Activated CD8-positive, alpha-beta memory T cell treated with anti-CD3 and anti-CD28 coated beads, Interleukin-2, amount 50 U/mL, for 24 hours (primary cell): ENCODE results near the gene METTL26.

ENCODE experiments used
- DNase-seq: peaks from one replicate; pipeline ENCODE4 v3.0.0-alpha.2; 2020; ENCODE audit errors: extremely low read depth

Gene METTL26

DNA sequence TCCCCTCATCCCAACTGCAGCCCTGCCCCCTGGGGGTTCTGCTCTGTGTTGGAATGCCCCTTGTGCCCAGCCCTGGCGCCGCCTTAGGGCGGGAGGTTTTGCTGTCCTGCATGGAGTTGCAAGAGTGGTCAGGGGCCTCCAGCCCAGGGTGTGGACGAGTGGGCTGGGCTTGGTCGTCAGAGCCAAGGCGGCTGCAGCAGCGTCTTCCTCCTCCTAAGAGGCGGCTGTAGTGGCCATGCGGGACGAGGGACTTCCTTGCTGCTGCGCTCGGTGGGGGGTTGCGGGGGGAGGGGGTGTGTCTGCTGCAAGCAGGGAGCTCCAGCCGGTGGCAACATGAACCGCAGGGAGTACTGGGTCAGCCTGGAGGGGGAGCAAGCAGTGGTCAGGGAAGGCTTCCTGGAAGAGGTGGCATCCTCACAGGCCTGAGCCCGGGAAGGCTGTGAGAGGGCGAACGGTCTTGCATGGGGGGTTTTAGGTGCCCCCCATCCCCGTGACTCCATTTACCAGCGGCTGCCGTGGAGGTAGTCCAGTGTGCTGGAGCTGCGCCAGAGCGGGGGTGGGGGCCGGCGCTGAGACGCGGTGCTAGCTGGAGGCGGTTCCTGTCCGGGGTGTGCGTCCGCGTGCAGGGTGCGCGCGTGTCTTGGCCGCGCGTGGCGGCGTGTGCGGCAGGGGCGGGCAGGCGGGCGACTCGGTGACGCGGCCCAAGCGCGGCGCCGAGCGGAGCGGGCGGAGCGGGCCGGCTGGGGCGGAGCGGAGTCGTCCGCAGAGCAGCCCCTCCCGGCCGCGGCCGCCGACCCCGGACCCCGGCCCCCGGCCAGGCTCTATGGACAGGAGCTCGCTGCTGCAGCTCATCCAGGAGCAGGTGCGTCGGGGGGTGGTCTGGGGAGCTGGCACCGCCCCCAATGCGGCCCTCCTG lies 39.1 kb upstream of the METTL26 start, which contains the start of gene RHBDL1:
Gene RHBDL1, plus strand, starts transcription at position 704 of the 916 bp plus-strand sequence. Its CDS starts 120 bp downstream, at position 824.
- no peak for DNase-seq

DNA sequence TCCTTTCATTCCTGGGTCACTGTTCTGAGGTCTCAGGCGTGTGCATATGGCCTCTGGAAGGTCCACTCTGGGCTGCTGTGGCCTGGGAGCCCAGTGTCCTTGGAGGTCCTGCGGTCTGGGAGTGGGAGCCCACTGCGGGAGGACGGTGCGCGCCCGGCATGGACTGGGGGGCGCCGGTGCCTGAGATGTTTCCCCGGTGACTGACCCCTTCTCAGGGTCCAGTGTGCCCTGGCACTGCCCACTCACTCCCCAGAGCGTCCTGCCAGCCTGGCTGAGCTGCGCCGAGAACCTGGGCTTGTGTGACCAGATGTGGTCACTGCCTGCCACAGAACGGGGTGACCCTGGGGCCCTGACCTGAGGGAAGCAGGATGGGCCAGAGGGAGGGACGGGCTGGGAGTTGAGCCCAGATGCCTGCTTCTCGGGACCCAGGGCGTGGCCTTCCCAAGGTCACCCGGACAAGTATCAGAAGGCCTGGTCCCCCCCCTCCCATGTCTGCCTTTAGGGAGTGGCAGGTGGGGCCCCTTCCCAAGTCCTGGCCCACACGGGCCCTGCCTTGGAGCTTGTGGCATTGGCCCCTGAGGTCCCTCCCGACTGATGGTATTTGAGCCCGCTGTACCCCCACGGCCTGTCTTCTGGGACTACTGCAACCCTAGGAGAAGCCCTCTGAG lies 38.2 kb upstream of the METTL26 start:
- DNase-seq = no peak

DNA sequence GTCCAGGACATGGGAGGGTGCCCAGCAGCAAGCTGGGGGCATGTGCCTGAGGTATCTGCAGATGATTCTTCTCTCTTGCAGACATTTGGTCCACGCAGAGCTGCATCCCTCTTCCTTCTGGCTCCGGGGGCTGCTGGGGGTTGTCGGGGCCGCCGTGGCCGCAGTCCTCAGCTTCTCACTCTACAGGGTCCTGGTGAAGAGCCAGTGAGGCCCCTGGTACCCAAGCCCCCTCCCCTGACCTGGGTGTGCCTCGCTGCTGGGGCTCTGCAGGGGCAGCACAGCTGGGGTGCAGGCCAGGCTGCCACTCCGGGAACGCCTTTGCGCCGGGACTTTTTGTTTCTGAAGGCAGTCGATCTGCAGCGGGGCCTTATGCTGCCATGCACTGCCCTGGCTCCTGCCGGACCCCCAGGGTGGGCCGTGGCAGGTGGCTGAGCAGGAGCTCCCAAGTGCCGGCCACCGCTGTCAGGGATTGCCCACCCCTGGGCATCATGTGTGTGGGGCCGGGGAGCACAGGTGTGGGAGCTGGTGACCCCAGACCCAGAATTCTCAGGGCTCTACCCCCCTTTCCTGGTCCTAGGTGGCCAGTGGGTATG lies 37.4 kb upstream of the METTL26 start:
- no peak for DNase-seq

DNA sequence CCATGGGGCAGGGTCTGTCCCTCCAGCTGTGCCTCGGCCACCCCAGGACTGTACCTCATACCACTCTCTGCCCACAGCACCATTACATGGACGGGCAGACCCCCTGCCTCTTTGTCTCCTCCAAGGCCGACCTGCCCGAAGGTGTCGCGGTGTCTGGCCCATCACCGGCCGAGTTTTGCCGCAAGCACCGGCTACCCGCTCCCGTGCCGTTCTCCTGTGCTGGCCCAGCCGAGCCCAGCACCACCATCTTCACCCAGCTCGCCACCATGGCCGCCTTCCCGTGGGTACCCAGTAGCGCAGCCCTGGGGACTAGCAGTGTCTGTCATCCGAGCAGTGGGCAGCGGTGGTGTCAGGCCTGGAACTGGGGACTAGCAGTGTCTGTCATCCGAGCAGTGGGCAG lies 36.7 kb upstream of the METTL26 start:
- no peak for DNase-seq

DNA sequence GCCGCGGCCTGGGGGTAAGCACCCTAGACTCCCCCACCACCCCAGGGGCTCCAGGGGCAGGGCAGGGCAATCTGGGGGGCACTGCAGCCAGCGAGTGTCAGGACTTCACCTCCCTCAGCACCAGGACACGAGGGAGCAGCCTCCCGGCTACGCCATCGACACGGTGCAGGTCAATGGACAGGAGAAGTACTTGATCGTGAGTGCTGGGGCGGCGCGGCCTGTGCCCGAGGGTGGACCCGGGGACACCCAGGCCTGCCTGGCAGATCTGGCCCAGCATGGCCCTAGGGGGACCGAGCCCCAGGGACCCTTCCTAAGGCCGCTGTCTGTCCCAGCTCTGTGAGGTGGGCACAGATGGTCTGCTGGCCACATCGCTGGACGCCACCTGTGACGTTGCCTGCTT lies 36.3 kb upstream of the METTL26 start:
- DNase-seq = no peak

DNA sequence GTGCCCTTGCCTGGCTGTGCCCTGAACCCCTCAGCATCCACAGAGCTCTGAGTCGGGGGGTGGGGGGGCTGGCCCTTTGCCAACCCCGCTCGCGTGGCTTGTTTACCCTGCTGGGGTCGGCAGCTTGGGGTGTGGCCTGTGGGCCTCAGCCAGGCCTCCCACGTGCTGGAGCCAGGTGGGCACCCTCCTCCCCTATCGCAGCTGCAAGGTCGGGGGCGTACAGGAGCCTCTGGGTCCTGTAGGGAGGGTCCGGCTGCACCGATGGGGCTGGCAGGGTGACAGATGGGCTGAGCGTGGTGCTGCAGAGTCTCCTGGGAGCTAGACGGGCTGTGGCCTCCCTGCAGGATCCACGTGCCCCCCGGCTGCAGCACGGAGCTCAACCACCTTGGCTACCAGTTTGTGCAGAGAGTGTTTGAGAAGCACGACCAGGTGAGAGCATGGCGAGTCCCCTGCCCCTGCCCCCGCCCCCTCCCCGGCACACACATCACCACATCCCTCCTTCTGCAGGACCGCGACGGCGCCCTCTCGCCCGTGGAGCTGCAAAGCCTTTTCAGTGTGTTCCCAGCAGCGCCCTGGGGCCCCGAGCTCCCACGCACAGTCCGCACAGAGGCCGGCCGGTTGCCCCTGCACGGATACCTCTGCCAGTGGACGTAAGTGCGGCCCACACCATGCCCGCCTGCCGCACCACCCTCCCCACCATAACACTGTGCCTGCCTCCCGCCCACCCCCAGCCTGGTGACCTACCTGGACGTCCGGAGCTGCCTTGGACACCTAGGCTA lies 35.4 kb upstream of the METTL26 start:
- no peak for DNase-seq

DNA sequence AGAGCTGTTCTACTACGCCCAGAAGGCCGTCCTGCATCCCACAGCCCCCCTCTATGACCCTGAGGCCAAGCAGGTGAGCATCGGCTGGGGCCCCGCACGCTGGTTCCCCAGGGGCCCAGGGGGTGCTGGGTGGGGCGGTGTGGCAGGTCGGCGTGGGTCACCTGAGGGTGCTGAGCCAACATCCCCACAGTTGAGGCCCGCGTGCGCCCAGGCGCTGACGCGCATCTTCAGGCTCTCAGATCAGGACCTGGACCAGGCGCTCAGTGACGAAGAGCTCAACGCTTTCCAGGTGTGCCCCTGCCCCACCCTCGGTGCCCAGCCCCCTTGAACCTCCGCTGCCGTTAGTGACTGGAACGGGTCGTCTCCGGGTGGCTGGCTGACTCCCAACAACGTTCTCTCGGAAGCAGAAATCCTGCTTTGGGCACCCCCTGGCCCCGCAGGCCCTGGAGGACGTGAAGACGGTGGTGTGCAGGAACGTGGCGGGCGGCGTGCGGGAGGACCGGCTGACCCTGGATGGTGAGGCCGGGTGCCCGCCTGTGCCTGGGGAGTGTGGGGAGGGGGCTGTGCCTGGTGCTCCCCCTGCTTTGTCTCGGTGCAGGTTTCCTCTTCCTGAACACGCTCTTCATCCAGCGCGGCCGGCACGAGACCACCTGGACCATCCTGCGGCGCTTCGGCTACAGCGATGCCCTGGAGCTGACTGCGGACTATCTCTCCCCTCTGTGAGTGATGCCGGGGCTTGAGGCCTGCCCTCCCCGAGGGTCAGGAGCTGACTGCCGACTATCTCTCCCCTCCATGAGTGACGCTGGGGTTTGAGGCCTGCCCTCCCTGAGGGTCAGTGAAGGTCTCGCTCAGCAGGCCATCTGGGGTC lies 34.6 kb upstream of the METTL26 start:
- no peak for DNase-seq

DNA sequence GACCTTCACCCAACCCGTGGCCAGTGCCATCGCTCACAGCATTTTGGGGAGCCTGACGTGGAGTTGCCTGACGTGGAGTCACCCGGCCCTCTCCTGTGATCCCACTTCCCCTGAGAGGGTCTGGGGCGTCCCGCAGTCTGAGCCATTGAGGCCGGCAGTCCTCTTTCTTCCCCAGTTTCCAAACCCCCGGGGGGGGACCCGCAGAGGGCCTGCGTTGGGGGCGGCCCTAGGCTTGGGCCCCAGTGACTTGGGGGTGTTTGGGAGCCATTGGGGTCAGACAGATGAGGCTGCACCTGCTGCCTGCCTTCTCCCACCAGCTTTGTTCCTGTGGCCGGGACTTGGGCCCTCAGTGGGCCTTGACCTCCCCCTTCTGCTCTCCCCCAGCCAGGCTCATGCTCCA lies 33.6 kb upstream of the METTL26 start:
- DNase-seq = no peak

DNA sequence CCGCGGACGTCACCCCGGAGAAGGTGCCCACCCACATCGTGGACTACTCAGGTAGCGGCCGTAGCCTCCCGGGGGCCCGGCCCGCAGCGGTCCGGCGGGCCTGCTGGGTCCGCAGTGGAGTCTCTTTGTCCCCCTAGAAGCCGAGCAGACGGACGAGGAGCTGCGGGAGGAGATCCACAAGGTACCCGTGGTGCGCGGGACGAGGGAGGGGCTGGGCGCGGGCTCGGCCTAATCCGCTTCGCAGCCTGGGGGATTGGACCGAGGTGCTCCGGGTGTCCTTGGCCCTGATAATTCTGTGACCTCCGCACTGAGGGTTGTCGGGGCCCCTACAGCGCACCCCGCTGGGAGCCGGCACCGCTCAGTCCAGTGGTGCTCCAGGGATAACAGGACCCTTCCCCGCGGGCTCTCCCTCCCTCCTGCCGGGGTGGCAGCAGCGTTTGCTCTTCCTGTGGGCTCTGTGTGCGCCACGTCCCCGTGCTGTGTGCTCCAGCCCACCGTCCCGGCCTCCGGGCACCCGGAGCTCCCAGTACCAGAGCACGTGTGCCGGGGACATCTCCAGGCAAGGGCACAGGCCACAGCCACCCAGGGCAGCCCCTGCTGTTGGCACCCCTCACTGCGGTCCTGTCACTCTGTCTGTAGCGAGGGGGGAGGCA lies 32.5 kb upstream of the METTL26 start:
- no peak for DNase-seq

DNA sequence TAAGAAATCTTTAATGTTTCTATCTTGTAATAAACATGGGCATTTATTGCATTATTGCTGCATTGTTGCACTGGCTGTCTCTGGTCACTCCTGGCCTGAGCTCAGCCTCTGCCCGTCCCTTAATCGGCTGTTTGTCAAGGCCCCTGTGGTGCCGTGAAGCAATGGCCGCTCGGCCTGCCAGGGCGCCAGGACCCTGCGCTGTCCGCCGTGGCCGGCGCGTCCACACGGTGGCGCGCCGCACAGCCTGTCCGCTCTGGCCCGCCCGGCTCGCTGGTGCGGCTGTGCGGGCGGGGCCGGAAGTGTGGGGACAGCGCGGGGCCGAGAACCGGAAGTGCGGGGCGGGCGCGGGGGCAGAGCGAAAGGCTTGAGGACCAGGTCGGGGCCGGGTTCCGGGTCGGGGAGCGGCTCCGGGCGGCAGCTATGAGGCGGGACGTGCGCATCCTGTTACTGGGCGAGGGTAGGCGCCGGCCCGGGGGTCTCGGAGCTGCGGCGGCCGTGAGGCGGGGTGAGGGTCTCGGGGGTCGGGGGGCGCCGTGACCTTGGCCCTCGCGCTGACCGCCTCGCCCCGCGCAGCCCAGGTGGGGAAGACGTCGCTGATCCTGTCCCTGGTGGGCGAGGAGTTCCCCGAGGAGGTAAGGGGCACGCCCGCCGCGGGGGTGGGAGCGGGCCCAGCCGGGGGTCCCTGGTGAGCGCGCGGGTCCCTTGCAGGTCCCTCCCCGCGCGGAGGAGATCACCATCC lies 31.8 kb upstream of the METTL26 start, which contains the start of gene RHOT2:
Gene RHOT2, plus strand, starts transcription at position 353 of the 739 bp plus-strand sequence. Its CDS starts 68 bp downstream, at position 421.
- DNase-seq = peak; percentile 81

DNA sequence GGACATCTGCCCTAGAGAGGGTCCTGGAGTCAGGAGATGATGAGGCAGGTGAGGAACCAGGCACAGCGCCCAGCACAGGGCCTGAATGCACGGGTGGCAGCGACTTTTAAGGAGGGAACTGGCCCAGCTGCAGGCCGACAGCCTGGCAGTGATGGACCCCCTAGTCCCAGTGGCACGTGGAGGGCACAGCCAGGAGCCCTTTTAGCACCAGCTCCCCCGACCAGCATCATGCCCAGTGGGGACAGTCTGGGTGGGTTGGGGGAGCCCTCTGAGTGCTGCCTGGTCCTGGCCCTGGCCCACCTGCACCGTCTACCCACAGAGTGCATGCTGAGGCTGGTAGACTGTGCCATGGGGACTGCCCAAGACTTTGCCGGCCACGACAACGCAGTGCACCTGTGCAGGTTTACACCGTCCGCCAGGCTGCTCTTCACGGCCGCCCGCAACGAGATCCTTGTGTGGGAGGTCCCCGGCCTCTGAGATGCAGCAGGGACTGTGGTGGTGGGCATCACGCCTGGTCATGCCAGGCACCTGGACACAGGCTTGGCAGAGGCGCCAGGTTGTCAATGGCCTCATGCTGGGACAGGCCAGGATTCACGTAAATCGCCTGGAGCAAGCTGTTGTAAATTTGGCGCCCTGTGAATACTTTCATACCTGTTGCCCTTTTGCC lies 31.1 kb upstream of the METTL26 start:
- DNase-seq = no peak

DNA sequence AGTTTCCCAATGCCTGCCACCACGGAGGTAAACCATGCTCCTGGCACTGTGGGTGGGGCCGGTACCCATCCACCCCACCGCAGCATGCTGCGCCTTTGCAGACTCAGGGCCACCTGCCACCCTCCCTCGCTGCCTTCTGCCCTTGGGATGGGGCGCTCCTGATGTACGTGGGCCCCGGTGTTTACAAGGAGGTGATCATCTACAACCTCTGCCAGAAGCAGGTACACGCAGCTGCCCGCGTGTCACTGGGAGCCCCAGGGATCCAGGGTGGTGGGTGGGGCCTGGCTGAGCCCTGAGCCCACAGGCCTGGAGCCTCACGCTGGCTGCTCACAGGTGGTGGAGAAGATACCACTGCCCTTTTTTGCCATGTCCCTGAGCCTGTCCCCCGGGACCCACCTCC lies 30.5 kb upstream of the METTL26 start:
- DNase-seq = no peak

DNA sequence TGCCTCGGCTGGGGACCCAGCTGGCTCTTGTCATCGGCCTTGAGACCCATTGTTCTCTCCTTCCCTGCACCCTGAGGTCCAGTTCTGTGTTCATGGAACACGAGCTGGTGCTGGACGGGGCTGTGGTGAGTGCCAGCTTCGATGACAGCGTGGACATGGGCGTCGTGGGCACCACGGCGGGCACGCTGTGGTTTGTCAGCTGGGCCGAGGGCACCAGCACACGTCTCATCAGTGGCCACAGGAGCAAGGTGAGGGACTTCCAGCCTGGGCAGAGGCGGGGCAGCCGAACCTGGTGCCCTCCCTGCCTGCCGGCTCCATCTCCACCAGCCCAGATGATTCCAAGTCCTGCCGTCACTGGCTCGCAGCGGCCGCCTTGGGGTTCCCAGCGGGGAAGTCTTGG lies 26.5 kb upstream of the METTL26 start:
- DNase-seq = no peak

DNA sequence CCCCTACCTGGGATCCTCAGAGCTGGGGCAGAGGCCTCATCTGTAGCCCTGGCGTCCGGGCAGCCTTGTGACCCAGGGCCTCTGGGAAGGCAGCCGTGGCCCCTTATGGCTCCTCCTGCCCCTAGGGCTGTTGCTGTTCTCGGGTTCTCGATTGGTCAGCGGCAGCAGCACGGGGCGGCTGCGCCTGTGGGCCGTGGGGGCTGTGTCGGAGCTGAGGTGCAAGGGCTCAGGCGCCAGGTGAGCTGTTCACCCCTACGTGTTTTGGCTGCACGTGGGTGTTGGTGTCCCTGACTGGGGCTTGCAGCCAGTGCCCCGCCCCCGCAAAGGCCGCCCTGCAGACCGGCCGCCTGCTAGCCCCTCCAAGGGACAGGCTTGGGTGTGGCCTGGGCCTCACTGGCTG lies 26.0 kb upstream of the METTL26 start:
- DNase-seq = no peak

DNA sequence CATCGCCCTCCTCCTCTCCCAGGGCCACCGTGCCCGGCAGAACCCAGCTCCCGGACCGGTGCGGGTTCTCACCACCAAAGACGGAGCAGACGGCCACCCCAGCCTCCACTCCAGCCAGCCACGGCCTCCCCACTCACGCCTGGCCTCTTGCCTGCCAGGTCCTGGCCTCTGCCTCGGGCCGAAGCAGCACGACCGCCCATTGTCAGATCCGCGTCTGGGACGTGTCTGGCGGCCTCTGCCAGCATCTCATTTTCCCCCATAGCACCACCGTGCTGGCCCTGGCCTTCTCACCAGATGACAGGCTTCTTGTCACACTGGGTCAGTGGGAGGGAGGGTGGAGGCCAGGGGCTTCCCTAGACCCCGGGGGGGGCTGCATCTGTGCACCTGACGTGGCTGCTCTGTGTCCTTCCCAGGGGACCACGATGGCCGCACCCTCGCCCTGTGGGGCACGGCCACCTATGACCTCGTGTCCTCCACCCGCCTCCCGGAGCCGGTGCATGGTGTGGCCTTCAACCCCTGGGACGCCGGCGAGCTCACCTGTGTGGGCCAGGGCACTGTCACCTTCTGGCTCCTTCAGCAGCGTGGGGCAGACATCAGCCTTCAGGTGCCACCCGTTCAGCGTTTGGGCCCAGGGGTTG lies 25.2 kb upstream of the METTL26 start:
- no peak for DNase-seq

DNA sequence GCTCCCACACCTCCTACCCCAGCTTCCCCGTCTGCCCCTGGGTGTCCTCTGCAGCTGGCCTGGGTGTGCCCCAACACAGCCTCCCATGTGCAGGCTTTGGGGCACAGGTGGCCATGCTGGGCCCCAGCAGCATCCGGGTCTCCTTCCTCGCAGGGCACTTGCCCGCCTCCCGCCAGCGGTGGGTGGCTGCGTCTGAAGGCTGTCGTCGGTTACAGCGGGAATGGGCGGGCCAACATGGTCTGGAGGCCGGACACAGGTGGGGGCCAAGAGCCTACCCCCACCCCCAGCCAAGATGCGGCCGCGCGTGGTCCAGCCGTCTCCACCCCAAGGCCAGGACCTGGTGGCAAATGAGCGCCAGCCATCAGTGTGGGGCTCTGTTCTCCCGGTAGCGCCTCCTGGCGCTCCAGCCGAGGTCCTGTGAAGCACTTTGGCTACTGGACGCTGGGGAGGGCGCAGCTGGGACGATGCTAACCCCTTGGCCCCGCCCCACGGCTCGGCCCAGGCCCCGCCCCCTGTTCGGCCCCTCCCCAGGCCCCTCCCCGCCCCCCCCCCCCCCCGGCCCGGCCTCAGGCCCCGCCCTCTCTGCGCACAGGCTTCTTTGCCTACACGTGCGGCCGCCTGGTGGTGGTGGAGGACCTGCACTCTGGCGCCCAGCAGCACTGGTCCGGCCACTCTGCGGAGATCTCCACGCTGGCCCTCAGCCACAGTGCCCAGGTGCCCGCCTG lies 24.5 kb upstream of the METTL26 start:
- DNase-seq = no peak

DNA sequence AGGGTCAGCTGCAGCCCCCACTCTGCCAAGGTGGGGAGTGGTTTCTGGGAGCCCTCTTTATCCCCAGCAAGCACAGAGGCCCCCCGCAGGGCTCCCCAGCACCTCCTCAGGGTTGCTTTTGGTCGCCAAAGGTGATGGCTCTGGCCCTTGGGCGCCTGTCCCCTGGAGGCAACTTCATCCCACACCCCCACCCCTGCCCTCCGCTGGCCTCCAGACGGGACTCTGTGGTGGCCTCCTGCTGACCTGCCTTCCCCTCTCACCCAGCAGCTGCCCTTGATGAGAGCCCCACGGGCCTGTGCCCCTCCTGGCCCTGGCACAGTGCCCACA lies 24.0 kb upstream of the METTL26 start:
- DNase-seq = no peak

DNA sequence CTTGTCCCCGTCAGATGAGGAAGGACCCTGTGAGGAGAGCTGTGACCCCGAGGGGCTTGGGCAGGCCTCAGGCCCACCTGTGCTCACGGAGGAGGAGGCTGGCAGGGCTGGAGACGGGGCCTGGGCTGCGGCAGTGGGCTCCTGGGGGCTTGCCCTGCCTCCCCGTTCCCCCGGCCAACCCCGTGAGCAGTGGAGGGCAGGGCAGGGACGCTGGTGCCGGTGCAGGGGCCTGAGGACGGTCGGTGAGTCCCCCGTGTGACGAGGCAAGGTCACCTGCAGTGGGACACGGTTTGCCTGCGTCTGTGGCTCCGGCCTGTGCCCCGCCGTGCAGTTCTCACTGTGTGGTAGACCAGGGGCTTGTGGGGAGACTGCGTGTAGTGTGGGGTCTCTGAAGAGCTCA lies 23.5 kb upstream of the METTL26 start:
- no peak for DNase-seq
